ENCODE measurements around the gene RNASE8.
A peak's percentile ranks its signal among the peaks of the same experiment; 100 is the strongest.

The RNASE8 gene

DNA sequence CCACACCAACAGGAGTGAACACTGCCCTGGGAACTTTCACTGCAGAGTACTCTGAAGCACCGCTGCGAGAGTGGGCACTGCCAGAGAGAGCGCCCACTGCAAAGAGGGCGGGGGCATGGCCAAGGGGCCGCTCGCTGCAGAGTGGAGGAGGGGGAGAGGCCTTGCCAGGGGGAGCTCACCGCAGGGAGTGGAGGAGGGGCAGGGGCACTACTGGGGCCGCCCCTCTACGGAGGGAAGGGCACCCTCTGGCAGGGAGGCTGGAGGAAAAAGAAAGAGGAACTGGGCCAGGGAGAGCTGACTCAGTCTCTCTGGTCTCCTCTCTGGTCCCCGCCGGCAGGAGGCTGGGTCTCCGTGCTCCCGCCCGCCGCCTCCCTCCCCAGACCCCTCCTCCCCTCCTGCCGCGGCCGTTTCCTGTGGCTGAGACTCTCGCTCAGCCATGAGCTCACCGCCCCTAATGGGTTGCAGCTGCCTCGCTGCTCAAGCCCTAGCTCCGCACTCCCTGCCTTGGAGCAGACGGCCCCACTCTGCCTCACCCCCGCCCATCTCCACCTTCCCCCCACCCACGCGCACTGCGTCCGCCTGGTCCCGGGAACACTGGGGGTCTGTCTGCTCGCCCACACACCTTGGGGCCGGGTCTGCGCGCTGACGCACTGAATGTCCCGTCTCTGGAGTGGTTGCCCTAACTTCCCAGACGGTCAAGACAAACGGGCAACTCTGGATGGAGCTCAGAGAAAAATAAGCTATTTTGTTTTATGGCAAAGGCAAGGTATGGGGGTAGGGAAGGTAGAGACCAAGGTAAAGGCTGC, 13.8 kb downstream of the RNASE8 start:
- DNase-seq (ENCODE audit: extremely low read depth in 1 of 2, low read depth in 1 of 2) = no peak

DNA sequence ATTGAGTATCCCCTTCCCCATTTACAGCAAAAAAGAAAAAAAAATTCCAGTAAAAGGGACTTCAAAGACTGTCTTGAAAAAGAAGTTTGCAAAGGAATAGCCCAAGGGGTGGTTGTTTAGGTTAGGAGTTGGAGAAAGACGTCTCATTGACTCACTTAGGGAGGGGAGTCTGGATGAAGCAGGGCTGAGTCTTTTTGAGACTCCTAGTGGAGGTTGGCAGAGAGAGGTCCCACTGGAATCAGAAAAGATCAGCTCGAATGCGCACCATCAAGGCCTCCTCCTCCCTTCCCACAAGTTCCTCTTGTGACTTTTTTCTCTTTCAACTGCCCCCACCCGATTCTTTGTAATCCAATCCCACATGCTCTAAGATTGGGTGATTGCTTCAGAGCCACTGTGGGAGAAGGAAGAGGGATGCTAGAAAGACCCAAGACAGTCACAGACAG, 14.4 kb downstream of the RNASE8 start:
- no peak for DNase-seq (ENCODE audit: extremely low read depth in 1 of 2, low read depth in 1 of 2)

DNA sequence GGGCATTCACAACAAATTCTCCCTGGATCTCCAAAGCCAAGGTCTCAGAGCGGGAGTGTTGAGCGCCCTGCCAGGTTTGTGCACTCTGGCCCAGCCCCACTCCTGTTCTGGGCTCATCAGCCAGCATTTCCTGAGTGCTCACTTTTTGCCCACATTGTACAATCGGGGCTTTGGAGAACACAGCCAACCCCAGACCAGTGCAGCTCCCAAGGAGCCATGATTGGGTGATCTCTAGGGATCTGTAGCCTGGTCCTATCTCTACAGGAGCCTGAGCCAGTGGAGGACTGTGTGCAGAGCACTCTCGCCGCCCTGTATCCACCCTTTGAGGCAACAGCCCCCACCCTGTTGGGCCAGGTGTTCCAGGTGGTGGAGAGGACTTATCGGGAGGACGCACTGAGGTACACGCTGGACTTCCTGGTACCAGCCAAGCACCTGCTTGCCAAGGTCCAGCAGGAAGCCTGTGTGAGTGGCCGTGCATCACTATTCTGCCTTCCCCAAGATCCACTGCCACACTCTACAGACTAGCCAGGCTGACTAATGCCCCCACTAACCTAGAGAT, 15.2 kb downstream of the RNASE8 start:
- DNase-seq (ENCODE audit: extremely low read depth in 1 of 2, low read depth in 1 of 2) = no peak

DNA sequence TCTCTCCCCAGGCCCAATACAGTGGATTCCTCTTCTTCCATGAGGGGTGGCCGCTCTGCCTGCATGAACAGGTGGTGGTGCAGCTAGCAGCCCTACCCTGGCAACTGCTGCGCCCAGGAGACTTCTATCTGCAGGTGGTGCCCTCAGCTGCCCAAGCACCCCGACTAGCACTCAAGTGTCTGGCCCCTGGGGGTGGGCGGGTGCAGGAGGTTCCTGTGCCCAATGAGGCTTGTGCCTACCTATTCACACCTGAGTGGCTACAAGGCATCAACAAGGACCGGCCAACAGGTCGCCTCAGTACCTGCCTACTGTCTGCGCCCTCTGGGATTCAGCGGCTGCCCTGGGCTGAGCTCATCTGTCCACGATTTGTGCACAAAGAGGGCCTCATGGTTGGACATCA, 16.3 kb downstream of the RNASE8 start:
- no peak for DNase-seq (ENCODE audit: extremely low read depth in 1 of 2, low read depth in 1 of 2)

DNA sequence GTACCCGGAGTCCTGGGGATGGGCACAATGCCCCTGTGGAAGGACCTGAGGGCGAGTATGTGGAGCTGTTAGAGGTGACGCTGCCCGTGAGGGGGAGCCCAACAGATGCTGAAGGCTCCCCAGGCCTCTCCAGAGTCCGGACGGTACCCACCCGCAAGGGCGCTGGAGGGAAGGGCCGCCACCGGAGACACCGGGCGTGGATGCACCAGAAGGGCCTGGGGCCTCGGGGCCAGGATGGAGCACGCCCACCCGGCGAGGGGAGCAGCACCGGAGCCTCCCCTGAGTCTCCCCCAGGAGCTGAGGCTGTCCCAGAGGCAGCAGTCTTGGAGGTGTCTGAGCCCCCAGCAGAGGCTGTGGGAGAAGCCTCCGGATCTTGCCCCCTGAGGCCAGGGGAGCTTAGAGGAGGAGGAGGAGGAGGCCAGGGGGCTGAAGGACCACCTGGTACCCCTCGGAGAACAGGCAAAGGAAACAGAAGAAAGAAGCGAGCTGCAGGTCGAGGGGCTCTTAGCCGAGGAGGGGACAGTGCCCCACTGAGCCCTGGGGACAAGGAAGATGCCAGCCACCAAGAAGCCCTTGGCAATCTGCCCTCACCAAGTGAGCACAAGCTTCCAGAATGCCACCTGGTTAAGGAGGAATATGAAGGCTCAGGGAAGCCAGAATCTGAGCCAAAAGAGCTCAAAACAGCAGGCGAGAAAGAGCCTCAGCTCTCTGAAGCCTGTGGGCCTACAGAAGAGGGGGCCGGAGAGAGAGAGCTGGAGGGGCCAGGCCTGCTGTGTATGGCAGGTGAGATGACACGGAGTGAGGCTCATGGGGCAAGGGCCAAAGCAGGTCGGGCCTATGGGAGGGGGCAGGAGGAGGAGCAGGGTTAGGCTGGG, 17.0 kb downstream of the RNASE8 start:
- no peak for DNase-seq (ENCODE audit: extremely low read depth in 1 of 2, low read depth in 1 of 2)

DNA sequence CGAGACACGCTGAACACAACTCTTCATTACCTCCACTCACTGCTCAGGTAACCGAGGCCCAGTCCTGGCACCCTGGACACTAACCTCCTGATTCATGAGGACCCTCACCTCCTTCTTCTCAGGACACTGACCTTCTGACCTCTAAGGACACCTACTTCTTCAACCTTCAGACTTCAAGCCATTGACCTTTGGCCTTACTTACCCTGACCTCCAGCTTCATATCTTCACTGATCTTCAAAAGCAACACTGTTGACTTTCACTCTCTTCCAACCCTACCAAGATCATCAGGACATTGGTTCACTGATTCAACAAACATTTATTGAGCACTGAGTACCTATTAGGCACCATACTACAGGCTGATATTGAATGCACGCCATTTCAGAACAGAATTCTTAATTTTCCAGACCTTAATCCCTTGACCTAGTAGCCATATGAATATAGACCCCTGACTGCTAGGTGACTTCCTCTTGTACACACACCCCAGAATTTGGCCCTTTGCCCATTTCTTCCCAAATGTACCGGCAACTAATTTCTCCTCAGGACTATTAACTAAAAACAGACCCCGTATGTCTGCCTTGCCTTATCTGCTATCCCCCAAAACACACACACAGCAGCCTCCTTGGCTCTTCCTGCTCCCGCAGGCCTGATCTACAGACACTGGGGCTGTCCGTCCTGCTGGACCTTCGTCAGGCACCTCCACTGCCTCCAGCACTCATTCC, 18.3 kb downstream of the RNASE8 start:
- DNase-seq (ENCODE audit: extremely low read depth in 1 of 2, low read depth in 1 of 2) = no peak

DNA sequence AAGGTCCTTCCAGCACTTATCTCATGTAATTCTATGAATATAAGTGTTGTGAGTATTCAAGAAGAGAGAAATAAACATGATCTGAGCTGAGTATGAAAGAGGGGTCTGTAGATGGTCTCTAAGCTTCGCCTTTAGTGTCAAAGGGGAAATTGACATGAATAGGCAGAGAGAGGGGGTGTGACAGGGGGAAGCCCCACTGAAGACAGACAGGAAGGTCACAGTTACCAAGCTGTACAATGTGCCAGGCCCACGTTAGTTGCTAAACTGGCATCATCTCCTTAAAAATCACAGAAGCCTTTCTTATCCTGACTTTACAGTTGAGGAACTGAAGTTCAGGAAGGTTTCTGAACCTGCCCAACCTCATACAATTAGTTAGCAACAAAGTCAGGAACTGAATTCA, 20.1 kb downstream of the RNASE8 start:
- DNase-seq (ENCODE audit: extremely low read depth in 1 of 2, low read depth in 1 of 2) = no peak

DNA sequence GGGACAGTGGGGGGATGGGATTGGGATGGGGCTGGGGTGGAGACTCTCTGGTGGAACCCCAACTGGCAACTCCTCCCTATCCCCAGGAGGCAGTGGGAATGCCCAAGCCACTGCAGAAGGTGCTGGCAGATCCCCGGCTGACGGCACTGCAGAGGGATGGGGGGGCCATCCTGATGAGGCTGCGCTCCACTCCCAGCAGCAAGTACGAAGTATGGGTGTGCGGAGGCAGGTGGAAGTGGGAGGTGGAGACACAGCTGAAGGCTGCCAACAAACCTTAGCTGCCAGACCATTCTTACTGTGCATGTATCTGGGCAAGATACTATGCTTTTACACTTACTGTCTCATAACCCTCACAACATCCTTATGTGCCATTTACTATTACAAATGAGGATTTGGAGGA, 20.7 kb downstream of the RNASE8 start:
- no peak for DNase-seq (ENCODE audit: extremely low read depth in 1 of 2, low read depth in 1 of 2)

DNA sequence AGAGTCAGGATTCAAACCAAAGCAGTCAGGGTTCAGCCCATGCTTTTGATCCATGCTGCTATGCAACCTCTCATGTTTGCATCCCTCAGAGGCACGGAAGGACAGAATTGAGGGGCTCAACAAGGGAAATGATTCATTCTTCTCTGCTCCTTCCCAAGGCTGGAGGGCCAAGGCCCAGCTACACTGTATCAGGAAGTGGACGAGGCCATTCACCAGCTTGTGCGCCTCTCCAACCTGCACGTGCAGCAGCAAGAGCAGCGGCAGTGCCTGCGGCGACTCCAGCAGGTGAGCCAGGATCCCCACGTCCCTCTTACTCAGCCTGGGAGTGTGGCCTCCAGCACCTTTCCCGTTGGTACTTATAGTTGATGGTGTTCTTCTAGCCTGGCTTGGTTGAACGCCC, 21.1 kb downstream of the RNASE8 start:
- DNase-seq (ENCODE audit: extremely low read depth in 1 of 2, low read depth in 1 of 2) = no peak

DNA sequence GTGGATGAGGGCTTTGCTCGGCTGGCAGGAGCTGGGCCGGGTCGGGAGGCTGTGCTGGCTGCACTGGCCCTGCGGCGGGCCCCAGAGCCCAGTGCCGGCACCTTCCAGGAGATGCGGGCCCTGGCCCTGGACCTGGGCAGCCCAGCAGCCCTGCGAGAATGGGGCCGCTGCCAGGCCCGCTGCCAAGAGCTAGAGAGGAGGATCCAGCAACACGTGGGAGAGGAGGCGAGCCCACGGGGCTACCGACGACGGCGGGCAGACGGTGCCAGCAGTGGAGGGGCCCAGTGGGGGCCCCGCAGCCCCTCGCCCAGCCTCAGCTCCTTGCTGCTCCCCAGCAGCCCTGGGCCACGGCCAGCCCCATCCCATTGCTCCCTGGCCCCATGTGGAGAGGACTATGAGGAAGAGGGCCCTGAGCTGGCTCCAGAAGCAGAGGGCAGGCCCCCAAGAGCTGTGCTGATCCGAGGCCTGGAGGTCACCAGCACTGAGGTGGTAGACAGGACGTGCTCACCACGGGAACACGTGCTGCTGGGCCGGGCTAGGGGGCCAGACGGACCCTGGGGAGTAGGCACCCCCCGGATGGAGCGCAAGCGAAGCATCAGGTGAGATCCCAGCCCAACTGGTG, 24.0 kb downstream of the RNASE8 start:
- no peak for DNase-seq (ENCODE audit: extremely low read depth in 1 of 2, low read depth in 1 of 2)

DNA sequence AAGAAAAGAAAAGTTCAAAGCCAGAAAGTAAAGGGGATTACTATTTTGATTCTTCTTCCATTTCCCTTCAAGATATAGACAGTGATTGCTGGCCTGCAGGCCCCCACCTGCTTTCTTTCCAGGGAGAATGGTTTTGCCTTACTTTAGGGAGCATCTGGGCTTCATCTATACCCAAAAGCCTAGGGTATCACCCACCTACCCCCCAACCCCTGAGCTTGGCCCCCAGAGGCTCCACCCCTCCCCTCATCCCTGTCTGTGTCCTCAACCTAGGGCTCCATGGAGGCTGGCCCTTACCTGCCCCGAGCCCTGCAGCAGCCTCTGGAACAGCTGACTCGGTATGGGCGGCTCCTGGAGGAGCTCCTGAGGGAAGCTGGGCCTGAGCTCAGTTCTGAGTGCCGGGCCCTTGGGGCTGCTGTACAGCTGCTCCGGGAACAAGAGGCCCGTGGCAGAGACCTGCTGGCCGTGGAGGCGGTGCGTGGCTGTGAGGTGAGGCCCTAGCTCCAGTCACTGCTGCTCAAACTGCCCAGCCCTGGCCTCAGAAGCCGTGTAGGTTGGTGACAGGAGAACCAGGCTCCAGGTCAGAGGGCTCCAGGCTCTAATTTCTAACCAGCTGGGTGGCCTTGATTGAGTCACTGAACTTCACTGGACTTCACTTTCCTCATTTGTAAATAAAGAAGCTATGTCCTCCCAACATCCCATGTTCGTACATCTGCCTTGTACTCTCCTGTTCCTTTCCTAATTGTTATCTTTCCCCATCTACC, 26.1 kb downstream of the RNASE8 start:
- no peak for DNase-seq (ENCODE audit: extremely low read depth in 1 of 2, low read depth in 1 of 2)

DNA sequence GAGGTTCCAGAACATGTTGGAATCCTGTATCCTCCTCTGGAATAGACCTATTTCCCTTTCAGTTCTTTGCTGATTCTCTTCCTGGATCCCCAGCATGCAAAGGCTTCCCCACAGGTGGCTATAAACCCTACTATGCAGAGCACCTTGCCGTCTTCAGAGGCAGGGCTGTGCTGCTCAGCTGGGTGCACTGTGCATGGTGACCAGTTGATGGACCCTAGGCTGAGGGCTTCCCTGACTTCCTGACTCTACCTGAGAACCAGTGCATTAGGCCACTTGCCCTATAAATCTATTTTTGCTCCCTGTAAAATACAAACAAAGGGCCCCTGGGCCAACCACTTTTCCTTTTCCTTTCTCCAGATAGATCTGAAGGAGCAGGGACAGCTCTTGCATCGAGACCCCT, 26.8 kb downstream of the RNASE8 start:
- DNase-seq (ENCODE audit: extremely low read depth in 1 of 2, low read depth in 1 of 2) = no peak

DNA sequence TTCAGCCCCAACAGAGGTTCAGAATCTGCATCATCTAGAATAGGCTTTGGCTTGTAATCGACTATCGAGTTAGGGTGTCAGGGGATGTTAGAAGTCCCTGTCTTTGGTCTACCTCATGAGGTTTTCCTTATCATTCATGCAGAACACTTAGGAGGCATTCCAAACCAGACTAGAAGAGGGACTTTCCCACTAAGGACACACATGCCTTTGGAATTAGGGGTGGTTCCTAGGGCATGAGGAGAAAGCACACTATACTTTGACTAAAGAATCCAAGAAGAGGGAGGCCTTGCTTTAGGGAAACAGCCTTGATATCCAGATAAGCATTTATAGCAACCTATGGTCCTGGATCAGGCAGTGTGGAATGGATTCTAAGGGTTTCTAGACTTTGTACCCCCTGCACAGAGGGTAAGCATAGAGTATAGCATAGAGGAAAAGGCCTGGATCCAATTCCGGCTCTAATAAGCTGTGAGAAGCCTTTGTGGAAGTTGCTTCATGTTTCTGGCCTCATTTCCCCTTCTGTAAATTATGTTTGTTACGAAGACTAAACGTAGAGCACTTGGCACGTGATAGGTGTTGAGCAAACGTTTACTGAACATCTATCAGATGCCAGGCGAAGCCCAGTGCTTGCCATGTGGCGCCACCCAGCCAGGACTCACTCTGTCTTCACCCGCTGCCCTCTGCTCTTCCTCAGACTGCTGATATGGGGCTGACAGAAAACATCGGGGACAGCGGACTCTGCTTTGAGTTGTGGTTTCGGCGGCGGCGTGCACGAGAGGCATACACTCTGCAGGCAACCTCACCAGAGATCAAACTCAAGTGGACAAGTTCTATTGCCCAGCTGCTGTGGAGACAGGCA, 27.6 kb downstream of the RNASE8 start:
- no peak for DNase-seq (ENCODE audit: extremely low read depth in 1 of 2, low read depth in 1 of 2)

DNA sequence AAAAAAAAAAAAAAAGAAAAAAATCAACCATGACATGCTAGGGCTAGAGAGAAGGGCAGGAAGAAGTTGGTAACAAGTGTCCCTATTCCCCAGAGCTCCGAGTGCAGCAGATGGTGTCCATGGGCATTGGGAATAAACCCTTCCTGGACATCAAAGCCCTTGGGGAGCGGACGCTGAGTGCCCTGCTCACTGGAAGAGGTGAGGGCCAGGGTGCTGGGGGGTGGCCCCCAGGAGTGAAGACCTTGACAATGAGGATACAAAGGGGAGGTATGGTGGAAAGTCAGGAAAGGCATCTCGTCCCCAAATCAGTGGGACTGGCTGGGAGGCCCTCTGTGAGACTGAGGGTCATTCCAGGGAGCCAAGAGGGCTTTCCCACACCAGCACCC, 29.3 kb downstream of the RNASE8 start:
- DNase-seq (ENCODE audit: extremely low read depth in 1 of 2, low read depth in 1 of 2) = no peak

DNA sequence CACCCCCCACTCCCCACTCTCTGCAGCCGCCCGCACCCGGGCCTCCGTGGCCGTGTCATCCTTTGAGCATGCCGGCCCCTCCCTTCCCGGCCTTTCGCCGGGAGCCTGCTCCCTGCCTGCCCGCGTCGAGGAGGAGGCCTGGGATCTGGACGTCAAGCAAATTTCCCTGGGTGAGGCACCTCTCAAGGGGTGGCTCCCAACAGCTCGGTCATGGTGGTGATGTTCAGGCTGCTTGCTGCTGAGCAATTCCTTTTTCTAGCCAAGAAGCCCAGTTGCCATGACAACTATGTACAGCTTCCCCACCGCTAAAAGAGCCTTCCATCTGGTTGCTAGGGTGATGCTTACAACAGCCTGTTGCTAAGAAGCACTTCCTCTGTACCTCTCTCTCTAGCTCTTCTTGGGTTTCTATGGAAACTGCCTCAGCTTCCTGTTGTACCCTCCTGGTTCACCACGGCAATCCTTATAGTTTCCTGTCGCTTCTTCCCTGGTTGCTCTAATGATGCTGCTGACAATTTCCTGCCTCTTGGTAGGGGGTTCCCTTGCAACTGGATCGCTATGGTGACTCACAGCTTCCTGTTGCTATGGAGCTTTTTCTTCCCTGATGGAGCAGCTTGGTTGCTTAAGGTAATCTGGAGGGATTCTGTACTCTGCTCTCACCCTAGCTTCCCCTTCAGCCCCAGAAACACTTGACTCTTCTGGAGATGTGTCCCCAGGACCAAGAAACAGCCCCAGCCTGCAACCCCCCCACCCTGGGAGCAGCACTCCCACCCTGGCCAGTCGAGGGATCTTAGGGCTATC, 29.9 kb downstream of the RNASE8 start:
- DNase-seq (ENCODE audit: extremely low read depth in 1 of 2, low read depth in 1 of 2) = peak in 1 of 2 donors; percentile 60

DNA sequence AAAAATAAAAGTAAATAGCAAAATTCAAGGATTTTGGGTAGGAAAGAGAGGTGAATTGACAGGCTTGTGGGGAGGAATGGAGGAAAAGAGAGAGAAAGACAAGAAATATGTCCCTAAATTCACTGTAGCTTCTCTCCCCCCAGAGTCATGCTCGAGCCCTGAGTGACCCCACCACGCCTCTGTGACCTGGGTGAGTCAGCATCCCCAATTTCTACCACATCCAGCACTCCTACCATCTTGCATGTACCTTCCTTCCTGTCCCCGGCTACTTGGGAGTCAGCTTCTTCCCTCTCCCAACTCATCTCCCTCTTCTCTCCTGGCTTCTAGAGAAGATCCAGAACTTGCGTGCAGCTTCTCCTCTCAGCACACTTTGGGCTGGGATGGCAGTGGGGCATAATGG, 31.1 kb downstream of the RNASE8 start:
- no peak for DNase-seq (ENCODE audit: extremely low read depth in 1 of 2, low read depth in 1 of 2)

DNA sequence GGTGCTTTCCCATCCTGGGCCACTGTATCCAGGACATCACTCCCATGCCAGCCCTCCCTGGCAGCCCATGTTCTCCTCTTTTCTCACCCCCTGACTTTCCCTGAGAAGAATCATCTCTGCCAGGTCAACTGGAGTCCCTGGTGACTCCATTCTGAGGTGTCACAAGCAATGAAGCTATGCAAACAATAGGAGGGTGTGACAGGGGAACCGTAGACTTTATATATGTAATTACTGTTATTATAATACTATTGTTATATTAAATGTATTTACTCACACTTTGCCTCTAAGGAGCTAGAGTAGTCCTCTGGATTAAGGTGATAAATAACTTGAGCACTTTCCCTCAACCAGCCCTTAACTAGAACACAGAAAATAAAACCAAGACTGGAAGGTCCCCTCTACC, 31.6 kb downstream of the RNASE8 start:
- no peak for DNase-seq (ENCODE audit: extremely low read depth in 1 of 2, low read depth in 1 of 2)

DNA sequence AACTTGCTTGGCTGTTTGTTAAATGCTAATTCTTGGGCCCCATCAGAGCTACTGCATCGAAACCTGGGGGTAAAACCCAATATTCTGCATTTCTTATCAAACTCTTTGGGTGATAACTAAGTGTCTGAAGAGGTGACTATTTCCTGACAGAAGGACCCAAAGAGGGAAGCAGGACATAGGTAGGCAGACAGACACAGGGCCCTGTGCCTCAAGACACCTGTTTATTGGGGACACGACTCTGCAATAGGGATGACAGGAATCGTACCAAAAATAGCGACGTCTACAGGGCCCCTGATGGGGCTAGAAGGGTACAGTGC, 32.2 kb downstream of the RNASE8 start:
- DNase-seq (ENCODE audit: extremely low read depth in 1 of 2, low read depth in 1 of 2) = no peak
